ENCODE results near the gene HES5. TPM values are rescaled to one million over a fixed set of nuclear protein-coding genes. Genes with fewer than 3 reads are reported as not detected.

HES5 gene
- total RNA-seq, 3 donors from 2014 or later, result not detected

DNA sequence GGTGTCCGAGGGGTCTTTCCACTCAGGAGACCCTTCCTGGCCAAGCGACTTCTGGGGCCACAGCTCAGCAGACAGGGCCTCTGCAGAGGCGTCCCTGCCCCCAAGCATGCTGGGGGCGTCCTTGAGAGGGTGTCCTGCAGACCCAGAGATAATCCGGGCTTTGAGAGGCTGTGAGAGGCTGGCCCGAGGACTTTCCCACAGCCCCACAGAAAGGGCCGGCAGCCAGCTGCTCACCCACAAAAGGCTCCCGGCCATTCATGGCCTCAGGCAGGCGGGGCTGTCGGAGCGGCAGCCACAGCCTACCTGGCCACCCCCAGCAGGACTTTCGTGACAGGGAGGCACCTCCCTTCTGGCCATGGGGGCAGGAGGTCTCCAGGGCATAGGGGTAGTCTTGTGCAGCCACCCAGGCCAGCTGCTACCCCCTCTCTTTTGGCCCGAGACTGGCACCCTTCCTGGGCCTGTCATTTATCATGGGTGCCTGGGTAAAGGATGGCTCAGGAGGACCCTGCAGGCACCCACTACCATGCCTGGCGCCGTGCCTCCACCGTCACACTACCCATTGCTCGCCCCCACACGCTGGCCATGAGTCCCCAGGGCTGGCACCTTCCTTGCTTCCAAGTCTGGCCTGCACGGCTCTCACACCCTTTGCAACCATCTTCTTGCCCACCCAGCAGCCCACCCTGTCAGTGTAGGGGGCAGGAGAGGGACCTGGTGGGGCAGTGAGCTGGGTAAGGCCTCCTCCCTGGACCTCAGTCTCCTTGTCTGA, 15.0 kb upstream of the HES5 start:
- no peaks in the 10 kb centered on the region for H3K27me3 Mint-ChIP-seq (ENCODE audit: low read depth)
- DNase-seq (no peak), ATAC-seq (no peak)
- peaks cover 34% of the 10 kb centered on the region for H3K4me1 Mint-ChIP-seq (ENCODE audit: low read depth)
- no peaks in the 10 kb centered on the region for H3K36me3 Mint-ChIP-seq (ENCODE audit: insufficient read depth)
- H3K4me3 Mint-ChIP-seq, result no peak overlapping the region
- no peaks in the 10 kb centered on the region for H3K9me3 Mint-ChIP-seq

DNA sequence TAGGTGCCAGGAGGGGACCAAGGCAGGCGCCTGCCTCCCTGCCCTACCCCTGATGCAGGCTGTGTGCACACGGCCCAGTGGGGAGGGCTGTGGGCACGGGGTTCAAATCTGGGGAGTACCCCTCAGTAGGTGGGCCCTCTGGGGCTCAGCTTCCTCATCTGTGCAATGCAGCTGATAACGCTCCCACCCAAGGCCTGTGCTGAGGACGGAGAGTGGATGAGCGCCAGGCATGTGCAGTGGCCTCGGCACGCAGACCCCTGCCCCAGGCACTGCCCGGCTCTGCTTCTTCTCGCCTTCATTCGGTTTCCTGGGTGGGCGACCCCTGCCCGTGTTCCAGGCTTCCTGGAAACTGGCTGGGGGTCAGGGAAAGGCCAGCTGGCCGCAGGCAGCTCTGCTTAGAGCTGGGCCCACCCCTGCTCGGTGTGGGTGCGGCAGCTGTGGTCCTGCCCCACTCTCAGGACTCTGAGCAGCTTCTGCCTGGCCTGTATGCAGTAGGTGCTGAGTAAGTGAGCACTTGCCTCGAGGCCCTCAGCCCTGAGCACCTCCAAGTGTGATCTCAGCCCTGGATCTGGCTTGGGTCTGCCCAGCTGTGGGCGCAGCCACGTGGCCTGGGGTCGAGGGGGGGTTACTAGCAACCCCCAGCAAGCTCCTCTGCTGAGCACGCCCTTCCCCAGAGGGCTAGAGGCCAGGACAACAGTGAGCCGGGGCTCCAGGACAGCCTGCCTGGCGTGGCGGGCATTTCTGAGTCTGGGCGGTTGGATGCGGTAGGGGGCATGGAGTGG, 14.2 kb upstream of the HES5 start:
- no peak for DNase-seq
- no peak overlapping the region for H3K4me3 Mint-ChIP-seq
- no peaks in the 10 kb centered on the region for H3K9me3 Mint-ChIP-seq
- no peak for ATAC-seq
- H3K4me1 Mint-ChIP-seq (ENCODE audit: low read depth), result peaks cover 29% of the 10 kb centered on the region
- H3K27me3 Mint-ChIP-seq (ENCODE audit: low read depth), result no peaks in the 10 kb centered on the region
- H3K36me3 Mint-ChIP-seq (ENCODE audit: insufficient read depth), result no peaks in the 10 kb centered on the region

DNA sequence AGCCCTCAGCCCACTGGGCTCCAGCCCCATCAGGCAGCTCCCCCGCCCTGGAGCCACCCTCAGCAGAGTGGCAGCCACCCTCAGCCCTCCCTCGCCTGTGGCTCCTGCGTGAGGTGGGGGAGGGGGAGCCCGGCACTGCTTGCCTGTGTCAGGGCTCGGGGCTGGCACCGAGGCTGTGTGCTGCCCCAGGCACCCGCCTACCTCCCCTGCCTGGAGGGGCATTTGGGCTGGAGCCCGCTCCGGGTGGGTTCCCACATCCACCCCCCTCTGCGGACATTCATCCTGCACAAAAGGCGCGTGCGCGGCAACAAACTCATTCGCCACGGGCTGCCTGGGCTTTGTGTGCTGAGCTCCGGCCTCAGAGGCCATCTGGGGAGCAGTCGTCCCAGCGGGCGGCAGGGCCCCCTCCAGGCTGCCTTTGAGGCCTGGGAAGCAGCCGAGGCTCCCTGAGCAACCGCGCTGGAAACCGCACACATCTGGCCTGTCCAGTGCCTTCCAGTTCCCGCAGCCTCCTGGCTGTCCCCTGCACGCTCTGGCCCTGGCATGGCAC, 13.6 kb upstream of the HES5 start:
- ATAC-seq (no peak), DNase-seq (peak; percentile 36)
- H3K27me3 Mint-ChIP-seq (ENCODE audit: low read depth), result no peaks in the 10 kb centered on the region
- H3K4me1 Mint-ChIP-seq (ENCODE audit: low read depth), result peaks cover 23% of the 10 kb centered on the region
- no peak overlapping the region for H3K4me3 Mint-ChIP-seq
- no peaks in the 10 kb centered on the region for H3K9me3 Mint-ChIP-seq
- H3K36me3 Mint-ChIP-seq (ENCODE audit: insufficient read depth), result no peaks in the 10 kb centered on the region

DNA sequence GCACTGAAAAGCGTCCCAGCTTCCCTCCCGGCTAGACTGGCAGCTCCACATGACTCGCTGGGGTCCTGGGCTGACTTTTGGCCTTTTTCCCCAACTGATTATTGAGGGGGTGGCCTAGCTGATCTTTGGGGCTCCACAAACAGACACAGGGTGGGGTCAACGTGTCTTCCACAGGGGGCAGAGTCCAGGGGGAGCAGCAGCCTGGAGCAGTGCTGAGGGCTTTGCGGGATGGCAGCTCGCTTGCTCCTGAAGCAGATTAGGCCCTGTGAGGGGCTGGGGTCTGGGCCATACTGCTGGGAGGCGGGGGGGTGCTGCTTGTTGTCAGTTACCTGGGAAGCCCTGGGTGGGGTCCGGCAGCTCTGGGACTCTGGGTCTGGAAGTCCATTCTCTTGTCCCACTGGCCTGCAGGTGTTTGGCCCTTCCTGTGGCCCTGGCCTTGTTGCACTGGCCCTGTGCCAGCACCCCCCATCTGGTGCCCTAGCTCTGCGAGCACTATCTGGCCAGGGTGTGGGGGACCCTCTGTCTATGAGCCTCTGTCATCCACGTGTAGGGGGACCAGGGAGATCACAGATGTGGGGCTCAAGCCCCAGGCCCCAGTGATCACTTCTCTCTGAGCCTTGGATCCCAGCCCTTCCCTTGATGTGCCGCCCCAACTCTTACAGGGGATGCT, 12.3 kb upstream of the HES5 start:
- DNase-seq, result no peak
- Mint-ChIP-seq H3K4me3 (no peak overlapping the region), H3K27me3 (ENCODE audit: low read depth) (no peaks in the 10 kb centered on the region), H3K4me1 (ENCODE audit: low read depth) (peaks cover 13% of the 10 kb centered on the region), H3K9me3 (no peaks in the 10 kb centered on the region), H3K36me3 (ENCODE audit: insufficient read depth) (no peaks in the 10 kb centered on the region)
- no peak for ATAC-seq

DNA sequence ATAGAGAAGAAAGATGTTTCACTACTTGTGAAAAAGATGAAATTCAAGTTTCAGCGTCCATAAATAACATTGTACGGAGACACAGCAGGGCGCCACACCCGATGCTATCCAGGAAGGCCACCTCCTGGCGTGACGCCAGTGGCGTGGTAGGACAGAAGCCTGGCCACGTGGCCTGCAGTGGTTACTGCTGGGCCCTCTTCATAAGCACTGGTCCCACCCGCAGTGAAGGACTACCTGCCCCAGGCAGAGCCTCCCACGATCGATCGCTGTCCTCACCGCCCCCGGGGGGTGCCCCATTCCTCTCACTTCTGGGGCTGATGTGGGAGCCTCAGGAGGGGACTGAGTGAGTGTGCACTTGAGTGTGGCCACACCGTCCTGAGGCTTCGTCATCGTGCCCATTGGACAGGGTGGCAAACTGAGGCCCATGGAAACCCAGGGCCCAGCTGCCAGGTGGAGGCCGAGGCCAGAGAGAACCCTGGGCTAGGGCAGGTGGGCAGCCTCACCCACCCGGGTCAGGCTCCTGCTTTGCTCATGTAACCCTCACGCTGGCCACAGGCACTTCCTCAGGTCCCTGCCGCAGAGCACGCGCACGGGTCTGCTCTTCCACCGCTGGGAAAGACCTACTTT, 11.7 kb upstream of the HES5 start:
- H3K9me3 Mint-ChIP-seq, result no peaks in the 10 kb centered on the region
- no peak for ATAC-seq
- DNase-seq, result no peak
- H3K27me3 Mint-ChIP-seq (ENCODE audit: low read depth), result no peaks in the 10 kb centered on the region
- no peaks in the 10 kb centered on the region for H3K36me3 Mint-ChIP-seq (ENCODE audit: insufficient read depth)
- H3K4me1 Mint-ChIP-seq (ENCODE audit: low read depth), result peaks cover 11% of the 10 kb centered on the region
- peak overlapping the region; percentile 26 for H3K4me3 Mint-ChIP-seq

DNA sequence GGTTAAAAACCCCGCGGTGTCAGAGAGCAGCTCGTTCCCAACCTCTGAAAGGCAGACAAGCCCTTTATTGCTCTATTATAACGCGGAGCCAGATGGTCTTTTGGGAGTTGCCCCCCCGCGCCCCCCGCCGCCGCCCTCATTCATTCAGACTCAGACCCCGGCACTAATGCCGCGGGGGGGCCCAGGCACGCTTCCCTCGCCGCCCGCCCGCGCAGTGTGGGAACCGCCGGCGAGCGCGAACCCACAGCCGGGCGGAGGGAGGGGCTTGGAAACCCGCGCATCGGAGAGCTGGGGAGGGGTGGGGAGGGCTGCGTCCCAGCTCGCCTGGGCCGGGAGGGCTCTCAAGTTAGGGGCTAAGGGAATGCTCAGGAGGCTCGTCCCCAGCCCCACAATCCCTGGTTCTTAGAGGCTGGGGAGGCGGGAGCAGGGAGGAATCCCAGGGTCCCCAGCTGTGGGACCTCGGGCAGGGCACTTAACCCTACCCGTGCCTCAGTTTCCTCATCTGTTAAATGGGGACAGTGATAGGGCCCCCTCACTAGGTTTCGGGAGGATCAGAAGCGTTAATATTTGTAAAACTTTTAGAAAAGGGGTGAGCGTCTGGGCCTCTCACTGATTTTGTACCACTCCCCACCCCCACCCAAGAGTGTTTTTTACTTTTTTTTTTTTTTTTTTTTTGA, 10.9 kb upstream of the HES5 start:
- peaks cover 11% of the 10 kb centered on the region for H3K4me1 Mint-ChIP-seq (ENCODE audit: low read depth)

DNA sequence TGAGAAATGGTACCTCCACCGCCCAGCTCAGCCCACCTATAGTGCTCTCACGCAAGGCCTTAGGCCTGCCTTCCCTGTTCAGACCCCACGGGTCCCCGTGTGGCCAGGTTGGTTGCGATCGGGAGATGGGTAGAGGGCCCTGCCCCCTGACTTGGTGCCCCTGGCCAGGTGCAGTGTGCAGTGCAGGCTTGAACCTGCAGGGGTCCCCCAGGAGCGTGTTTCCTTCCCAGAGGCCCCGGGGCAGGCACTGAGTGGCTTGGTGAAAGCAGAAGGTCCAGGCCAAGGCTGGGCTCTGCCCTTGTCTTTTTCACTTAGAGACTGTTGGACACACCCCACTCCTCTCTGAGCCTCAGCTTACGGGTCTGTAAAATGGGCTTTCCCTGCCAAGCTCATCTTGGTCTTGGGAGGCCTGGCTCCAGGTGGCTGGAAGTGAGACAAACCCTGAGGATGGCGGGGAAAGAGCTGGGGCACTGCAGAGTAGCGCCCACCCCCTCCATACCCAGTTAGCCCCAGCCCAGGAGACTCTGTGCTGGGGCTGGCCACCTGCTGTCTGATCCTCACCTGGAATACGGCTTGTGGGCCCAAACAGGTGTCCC, 9.3 kb upstream of the HES5 start:
- H3K27me3 Mint-ChIP-seq (ENCODE audit: low read depth), result peaks cover 3% of the 10 kb centered on the region

More for the DNA sequence above, 10.9 kb upstream of the HES5 start:
- Mint-ChIP-seq H3K4me3 (no peak overlapping the region), H3K27me3 (ENCODE audit: low read depth) (no peaks in the 10 kb centered on the region), H3K9me3 (no peaks in the 10 kb centered on the region), H3K36me3 (ENCODE audit: insufficient read depth) (no peaks in the 10 kb centered on the region)
- no peak for DNase-seq
- ATAC-seq, result no peak

DNA sequence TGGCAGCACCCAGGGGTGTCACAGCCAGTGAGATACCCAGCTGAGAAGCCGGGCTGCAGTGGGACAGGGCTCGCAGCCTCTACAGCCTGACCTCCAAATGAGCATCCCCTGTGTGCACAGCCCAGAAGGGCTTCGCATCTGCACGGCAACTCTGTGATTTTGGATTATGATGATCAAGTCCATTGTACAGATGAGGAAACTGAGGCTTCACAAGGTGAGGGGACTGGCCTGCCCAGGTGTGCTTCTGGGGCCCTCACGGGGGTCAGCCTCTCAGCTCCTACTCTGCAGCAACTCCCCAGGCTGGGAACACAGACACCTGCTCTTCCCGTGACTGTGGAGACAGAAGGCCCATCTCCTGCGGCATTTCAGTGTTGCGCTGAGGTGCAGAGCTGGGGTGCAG, 8.8 kb upstream of the HES5 start:
- H3K9me3 Mint-ChIP-seq, result no peaks in the 10 kb centered on the region
- H3K36me3 Mint-ChIP-seq (ENCODE audit: insufficient read depth), result no peaks in the 10 kb centered on the region
- DNase-seq (no peak), ATAC-seq (no peak)
- H3K27me3 Mint-ChIP-seq (ENCODE audit: low read depth), result peaks cover 5% of the 10 kb centered on the region
- no peak overlapping the region for H3K4me3 Mint-ChIP-seq
- peaks cover 4% of the 10 kb centered on the region for H3K4me1 Mint-ChIP-seq (ENCODE audit: low read depth)

More for the DNA sequence above, 9.3 kb upstream of the HES5 start:
- H3K9me3 Mint-ChIP-seq, result no peaks in the 10 kb centered on the region
- no peak overlapping the region for H3K4me3 Mint-ChIP-seq
- H3K36me3 Mint-ChIP-seq (ENCODE audit: insufficient read depth), result no peaks in the 10 kb centered on the region
- ATAC-seq, result peak; percentile 39 to 47
- H3K4me1 Mint-ChIP-seq (ENCODE audit: low read depth), result peaks cover 8% of the 10 kb centered on the region
- no peak for DNase-seq

DNA sequence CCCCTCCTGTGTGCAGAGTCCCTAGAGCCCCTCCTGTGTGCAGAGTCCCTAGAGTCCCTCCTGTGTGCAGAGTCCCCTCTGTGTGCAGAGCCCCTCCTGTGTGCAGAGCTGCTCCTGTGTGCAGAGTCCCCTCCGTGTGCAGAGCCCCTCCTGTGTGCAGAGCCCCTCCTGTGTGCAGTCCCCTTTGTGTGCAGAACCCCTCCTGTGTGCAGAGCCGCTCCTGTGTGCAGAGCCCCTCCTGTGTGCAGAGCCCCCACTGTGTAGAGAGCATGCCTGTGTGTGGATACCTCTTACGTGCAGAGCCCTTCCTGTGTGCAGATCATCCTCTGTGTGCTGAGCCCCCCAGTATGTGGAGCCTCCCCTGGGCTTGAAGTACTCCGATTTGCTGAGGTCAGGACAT, 8.3 kb upstream of the HES5 start:
- Mint-ChIP-seq H3K36me3 (ENCODE audit: insufficient read depth) (no peaks in the 10 kb centered on the region), H3K4me3 (no peak overlapping the region), H3K27me3 (ENCODE audit: low read depth) (peaks cover 8% of the 10 kb centered on the region), H3K4me1 (ENCODE audit: low read depth) (peaks cover 4% of the 10 kb centered on the region), H3K9me3 (no peaks in the 10 kb centered on the region)
- DNase-seq (no peak), ATAC-seq (no peak)

DNA sequence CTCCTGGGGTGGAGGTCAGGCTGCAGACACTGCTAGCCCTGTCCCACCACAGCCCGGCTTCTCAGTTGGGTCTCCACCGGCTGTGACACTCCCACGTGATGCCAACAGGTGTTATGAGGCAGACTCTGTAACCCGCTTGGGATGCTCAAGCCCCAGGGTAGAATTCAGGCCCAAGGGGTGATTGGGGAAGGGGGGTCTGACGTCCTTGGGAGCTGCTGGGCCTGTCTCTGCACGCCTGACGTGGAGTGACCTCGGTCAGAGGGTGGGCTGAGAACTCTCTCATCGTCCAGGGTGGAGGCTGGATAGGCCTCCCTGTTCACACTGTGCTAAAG, 7.7 kb upstream of the HES5 start:
- no peak for DNase-seq
- H3K4me1 Mint-ChIP-seq (ENCODE audit: low read depth), result peaks cover 4% of the 10 kb centered on the region
- no peaks in the 10 kb centered on the region for H3K36me3 Mint-ChIP-seq (ENCODE audit: insufficient read depth)
- H3K9me3 Mint-ChIP-seq, result no peaks in the 10 kb centered on the region
- H3K27me3 Mint-ChIP-seq (ENCODE audit: low read depth), result peaks cover 12% of the 10 kb centered on the region
- no peak for ATAC-seq
- no peak overlapping the region for H3K4me3 Mint-ChIP-seq

DNA sequence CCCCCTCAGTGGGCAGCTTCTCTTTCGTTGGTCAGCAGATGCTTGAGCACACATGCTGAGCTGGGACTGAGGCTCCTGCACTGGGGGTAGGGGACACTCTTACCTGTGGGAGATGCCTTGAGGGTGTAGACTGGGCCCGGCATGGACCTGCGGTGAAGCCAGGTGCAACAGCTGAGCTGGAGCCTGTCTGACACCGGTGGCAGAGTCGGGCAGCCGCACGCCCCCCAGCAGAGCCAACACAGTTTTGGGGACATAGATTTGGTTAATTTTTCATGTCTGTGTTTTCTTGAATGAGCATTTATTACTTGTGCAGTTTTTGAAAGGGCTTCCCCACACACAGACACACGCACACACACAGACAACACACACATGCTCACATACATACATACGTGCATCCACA, 5.9 kb upstream of the HES5 start:
- H3K36me3 Mint-ChIP-seq (ENCODE audit: insufficient read depth), result no peaks in the 10 kb centered on the region
- no peaks in the 10 kb centered on the region for H3K9me3 Mint-ChIP-seq
- ATAC-seq, result no peak
- no peak overlapping the region for H3K4me3 Mint-ChIP-seq
- H3K27me3 Mint-ChIP-seq (ENCODE audit: low read depth), result peaks cover 21% of the 10 kb centered on the region
- DNase-seq, result no peak
- peaks cover 2% of the 10 kb centered on the region for H3K4me1 Mint-ChIP-seq (ENCODE audit: low read depth)

DNA sequence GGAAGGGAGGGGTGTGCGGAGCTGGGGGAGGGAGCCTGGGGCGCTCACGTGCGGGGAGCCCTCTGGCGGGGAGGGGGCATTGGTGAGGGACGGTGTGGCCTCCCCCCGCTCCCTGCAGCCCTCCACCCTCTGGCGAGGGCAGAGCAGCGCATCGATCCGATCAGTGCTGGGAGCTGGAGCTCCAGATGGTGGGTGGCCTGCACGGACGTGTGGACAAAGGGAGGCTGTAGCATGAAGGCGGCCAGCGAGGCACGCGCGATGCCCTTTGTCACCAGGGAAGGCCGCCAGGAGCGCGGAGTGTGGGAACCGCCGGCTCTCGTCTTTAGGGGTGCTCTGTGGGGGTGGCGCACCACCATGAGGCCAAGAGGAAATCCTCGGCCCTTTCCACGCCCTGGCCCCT, 5.4 kb upstream of the HES5 start:
- H3K4me3 Mint-ChIP-seq, result no peak overlapping the region
- no peak for DNase-seq
- no peak for ATAC-seq
- no peaks in the 10 kb centered on the region for H3K9me3 Mint-ChIP-seq
- H3K36me3 Mint-ChIP-seq (ENCODE audit: insufficient read depth), result no peaks in the 10 kb centered on the region
- H3K27me3 Mint-ChIP-seq (ENCODE audit: low read depth), result peaks cover 25% of the 10 kb centered on the region
- peaks cover 7% of the 10 kb centered on the region for H3K4me1 Mint-ChIP-seq (ENCODE audit: low read depth)

DNA sequence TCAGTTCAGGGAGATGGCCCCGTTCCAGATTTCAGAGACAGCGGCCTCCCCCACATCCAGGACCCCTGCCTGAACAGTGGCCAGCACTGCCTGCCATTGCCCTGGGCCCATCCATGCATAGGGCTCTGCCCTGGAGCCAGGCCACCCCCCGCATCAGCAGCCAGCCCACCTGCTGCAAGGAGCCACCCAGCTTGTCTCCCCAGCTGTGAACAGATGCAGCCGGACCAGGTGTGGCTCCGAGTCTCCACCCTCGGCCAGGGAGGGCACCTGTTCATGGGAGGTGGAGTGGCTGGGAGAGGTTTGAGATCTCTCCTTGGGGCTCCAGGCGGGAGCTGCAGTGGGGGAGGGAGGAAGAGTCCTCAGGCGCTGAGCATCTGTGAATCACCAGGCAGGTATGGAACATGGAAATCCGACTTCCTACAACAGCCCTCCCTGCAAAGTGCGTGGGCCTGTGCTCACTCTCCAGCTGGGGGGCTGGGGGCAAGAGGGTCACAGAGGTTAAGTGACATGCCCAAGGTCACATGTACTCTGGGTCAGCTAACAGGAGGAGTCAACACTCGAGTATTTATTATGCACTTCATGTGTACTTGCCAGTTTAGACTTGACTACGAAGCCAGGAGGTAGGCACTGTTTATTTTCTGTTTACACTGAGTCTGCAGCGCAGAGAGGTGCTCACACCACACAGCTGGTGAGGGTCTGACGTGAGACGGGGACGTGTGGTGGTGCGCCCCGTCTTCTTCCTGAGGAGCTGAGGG, 4.8 kb upstream of the HES5 start:
- H3K4me1 Mint-ChIP-seq (ENCODE audit: low read depth), result peaks cover 7% of the 10 kb centered on the region
- H3K27me3 Mint-ChIP-seq (ENCODE audit: low read depth), result peaks cover 25% of the 10 kb centered on the region
- DNase-seq, result no peak
- H3K4me3 Mint-ChIP-seq, result no peak overlapping the region
- H3K9me3 Mint-ChIP-seq, result no peaks in the 10 kb centered on the region
- no peak for ATAC-seq
- H3K36me3 Mint-ChIP-seq (ENCODE audit: insufficient read depth), result no peaks in the 10 kb centered on the region

Data from activated T-cell treated with anti-CD3 and anti-CD28 coated beads, Interleukin-2, amount 50 U/mL, for 4 hours (primary cell).